NCI-H2196 (cell line): ENCODE results near the gene STX18.
A peak's percentile ranks its signal among the peaks of the same experiment; 100 is the strongest.

Experiments
- DNase-seq: peaks from one replicate; lab custom pipeline; 2025; ENCODE audit not compliant: unreplicated experiment; lab: John Stamatoyannopoulos, UW

STX18 gene

GRCh38 chr4:4386296-4386735, 155.5 kb downstream of the STX18 start:
- DNase-seq = peak; percentile 18

DNA sequence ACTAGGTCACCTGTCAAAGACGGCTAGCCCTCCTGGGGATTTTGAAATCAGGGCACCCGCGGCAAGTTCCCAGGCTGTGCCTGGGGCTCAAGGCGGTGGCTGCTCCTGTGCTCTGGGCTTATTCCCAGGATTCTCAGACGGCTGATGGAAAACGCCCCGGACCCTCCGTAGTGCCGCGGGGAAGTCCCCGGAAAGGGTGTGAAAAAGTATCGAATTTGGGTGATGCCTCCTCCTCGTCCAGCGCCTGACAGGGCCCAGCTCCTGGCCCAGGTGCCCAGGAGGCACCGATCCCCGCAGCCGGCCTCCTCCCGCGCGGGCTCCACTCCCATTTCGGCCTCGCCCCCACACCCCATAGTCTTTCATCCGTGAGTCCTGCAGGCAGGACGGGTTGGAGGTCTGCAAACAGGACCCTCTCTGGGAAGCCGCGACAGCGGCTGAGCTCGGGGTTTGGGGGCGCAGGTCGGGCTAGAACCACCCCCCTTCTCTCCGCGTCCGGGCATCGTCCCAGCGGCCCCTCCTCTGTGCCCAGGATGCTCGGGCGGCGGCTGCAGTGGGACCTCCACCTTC, 156.0 kb downstream of the STX18 start:
- DNase-seq = no peak

GRCh38 chr4:4384837-4385236, 157.0 kb downstream of the STX18 start:
- peak; percentile 27 for DNase-seq

GRCh38 chr4:4383085-4383484, 158.8 kb downstream of the STX18 start:
- DNase-seq = no peak

GRCh38 chr4:4379540-4380087, 162.2 kb downstream of the STX18 start:
- no peak for DNase-seq

GRCh38 chr4:4377732-4378460, 164.0 kb downstream of the STX18 start:
- DNase-seq = no peak

- DNase-seq = no peak
Measured at GRCh38 chr4:4377191-4377590, 164.7 kb downstream of the STX18 start.

DNA sequence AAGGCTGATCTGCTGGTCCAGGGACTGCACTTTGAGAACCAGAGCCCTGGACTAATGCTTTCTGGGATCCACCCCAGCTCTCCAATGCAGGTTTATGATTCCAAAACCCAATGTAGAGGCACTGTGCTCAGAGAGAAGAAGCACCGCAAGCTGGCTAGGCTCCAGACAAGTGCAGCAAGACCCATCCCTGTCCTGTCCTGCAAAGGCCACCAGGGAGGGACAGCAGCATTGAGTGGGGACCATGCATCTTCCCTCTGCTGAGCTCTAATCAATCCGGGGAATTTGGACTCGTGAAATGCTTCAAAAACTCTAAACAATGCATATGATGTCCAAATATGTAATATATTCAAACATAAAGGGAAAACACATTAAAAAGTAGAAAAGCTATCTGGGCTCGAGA, 165.8 kb downstream of the STX18 start:
- DNase-seq = no peak

DNA sequence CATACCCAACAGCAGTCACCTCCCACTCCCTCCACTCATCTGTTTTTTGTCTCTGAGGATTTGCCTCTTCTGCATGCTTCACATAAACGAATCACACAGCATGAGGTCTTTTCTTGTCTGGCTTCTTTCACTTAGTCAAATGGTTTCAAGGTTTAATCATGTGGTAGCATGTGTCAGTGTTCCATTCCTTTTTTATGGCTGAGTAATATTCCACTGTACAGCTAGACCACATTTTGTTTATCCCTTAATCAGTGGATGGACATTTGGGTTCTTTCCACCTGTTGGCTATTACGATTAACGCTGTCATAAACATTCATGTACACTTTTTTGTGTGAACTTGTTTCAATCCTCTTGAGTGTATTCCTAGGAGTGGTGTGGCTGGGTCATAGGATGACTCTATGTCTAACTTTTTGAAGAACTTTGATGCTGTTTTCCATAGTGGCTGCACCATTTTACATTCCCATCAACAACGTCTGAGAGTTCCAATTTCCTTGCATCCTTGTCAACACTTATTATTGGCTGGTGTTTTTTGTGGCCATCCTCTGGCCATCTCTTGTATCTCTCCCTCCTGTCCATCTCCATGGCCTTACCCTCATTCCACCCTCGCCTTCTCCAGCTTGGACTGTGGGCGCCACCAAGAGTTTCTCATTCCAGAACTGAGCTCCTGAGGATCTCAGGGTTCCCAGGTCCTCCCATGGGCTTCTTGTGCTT, 167.3 kb downstream of the STX18 start:
- DNase-seq = no peak
